Stimulated activated naive CD8-positive, alpha-beta T cell treated with anti-CD3 and anti-CD28 coated beads, Interleukin-15, Interleukin-2, amounts not matched to agents 100 ng/mL and 50 ng/mL, for 24 hours (primary cell): Measurements from ENCODE around the gene KRTAP9-9.

ENCODE experiments used
- H3K27ac Mint-ChIP-seq: one replicate; pipeline ENCODE4 v1.8.0; 2021; ENCODE audit warnings: mild to moderate bottlenecking, mixed read lengths
- H3K27me3 Mint-ChIP-seq: one replicate; pipeline ENCODE4 v1.8.0; 2021; ENCODE audit warnings: mixed read lengths
- H3K36me3 Mint-ChIP-seq: one replicate; pipeline ENCODE4 v1.8.0; 2021; ENCODE audit warnings: low read depth, mixed read lengths
- H3K4me1 Mint-ChIP-seq: one replicate; pipeline ENCODE4 v1.8.0; 2021; ENCODE audit warnings: low read depth, mixed read lengths
- H3K4me3 Mint-ChIP-seq: one replicate; pipeline ENCODE4 v1.8.0; 2021; ENCODE audit warnings: mild to moderate bottlenecking, mixed read lengths
- H3K9me3 Mint-ChIP-seq: one replicate; pipeline ENCODE4 v1.8.0; 2021; ENCODE audit warnings: mixed read lengths

The KRTAP9-9 gene

GRCh38 chr17:41287050-41287449 lies 31.9 kb downstream of the KRTAP9-9 start:
- no peak overlapping the region for H3K27ac Mint-ChIP-seq
- no peak overlapping the region for H3K4me3 Mint-ChIP-seq
- no peaks in the 10 kb centered on the region for H3K9me3 Mint-ChIP-seq
- H3K4me1 Mint-ChIP-seq = peaks cover 9% of the 10 kb centered on the region
- H3K27me3 Mint-ChIP-seq = no peaks in the 10 kb centered on the region
- no peaks in the 10 kb centered on the region for H3K36me3 Mint-ChIP-seq

- no peaks in the 10 kb centered on the region for H3K4me1 Mint-ChIP-seq
- no peaks in the 10 kb centered on the region for H3K9me3 Mint-ChIP-seq
- no peaks in the 10 kb centered on the region for H3K27me3 Mint-ChIP-seq
- H3K4me3 Mint-ChIP-seq = no peak overlapping the region
- H3K36me3 Mint-ChIP-seq = no peaks in the 10 kb centered on the region
- H3K27ac Mint-ChIP-seq = no peak overlapping the region
Observed at GRCh38 chr17:41294016-41294415, 38.8 kb downstream of the KRTAP9-9 start.

GRCh38 chr17:41296846-41297245 lies 41.7 kb downstream of the KRTAP9-9 start:
- no peak overlapping the region for H3K27ac Mint-ChIP-seq
- H3K27me3 Mint-ChIP-seq = no peaks in the 10 kb centered on the region
- H3K9me3 Mint-ChIP-seq = no peaks in the 10 kb centered on the region
- H3K36me3 Mint-ChIP-seq = no peaks in the 10 kb centered on the region
- H3K4me3 Mint-ChIP-seq = no peak overlapping the region
- H3K4me1 Mint-ChIP-seq = peaks cover 8% of the 10 kb centered on the region

GRCh38 chr17:41298458-41299135 lies 43.4 kb downstream of the KRTAP9-9 start:
- Mint-ChIP-seq H3K27ac (no peak overlapping the region), H3K9me3 (no peaks in the 10 kb centered on the region), H3K36me3 (no peaks in the 10 kb centered on the region), H3K4me1 (peaks cover 13% of the 10 kb centered on the region), H3K4me3 (no peak overlapping the region), H3K27me3 (no peaks in the 10 kb centered on the region)

DNA sequence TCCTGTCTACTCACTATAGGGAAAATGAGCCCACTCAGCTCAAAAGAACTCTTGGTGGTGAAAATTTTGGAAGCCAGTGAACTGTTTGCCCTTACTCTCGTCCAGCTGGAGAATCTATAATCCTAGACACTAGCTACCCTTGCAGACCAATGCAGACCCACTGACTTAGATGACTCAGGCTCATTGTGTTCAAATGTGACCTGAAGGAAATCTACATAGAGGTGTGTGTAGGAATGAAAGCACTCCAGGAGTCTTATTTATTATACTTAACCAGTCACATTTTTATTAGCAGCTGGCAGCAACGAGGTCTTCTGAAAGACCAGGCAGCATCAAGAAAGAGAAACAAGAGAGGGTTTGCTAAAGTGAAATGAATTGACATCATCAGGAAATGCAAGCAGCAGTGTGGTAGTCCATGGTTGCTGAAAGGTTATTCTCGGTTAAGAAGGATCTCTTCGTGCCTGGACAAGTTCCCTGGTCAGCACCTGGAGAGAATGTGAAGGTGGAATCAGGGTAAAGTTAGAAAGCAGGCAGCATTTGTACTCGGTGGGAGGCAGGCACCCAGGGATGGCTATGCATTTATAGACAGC lies 46.1 kb downstream of the KRTAP9-9 start:
- no peaks in the 10 kb centered on the region for H3K9me3 Mint-ChIP-seq
- peaks cover 13% of the 10 kb centered on the region for H3K4me1 Mint-ChIP-seq
- H3K36me3 Mint-ChIP-seq = no peaks in the 10 kb centered on the region
- no peak overlapping the region for H3K27ac Mint-ChIP-seq
- H3K27me3 Mint-ChIP-seq = no peaks in the 10 kb centered on the region
- H3K4me3 Mint-ChIP-seq = no peak overlapping the region

- no peaks in the 10 kb centered on the region for H3K36me3 Mint-ChIP-seq
- H3K27me3 Mint-ChIP-seq = no peaks in the 10 kb centered on the region
- no peaks in the 10 kb centered on the region for H3K9me3 Mint-ChIP-seq
- H3K27ac Mint-ChIP-seq = no peak within 1 kb of the TSS
- H3K4me1 Mint-ChIP-seq = peaks cover 20% of the 10 kb centered on the region
- H3K4me3 Mint-ChIP-seq = no peak within 1 kb of the TSS
Observed at GRCh38 chr17:41301916-41302901, 47.0 kb downstream of the KRTAP9-9 start, which contains the start of gene KRTAP29-1. TSS of gene KRTAP29-1 (minus strand) at chr17:41302851. CDS start at chr17:41302851, 0 bp downstream.

GRCh38 chr17:41302981-41303380 lies 47.8 kb downstream of the KRTAP9-9 start:
- H3K4me3 Mint-ChIP-seq = no peak overlapping the region
- no peaks in the 10 kb centered on the region for H3K36me3 Mint-ChIP-seq
- no peaks in the 10 kb centered on the region for H3K27me3 Mint-ChIP-seq
- no peaks in the 10 kb centered on the region for H3K9me3 Mint-ChIP-seq
- no peak overlapping the region for H3K27ac Mint-ChIP-seq
- peaks cover 28% of the 10 kb centered on the region for H3K4me1 Mint-ChIP-seq

DNA sequence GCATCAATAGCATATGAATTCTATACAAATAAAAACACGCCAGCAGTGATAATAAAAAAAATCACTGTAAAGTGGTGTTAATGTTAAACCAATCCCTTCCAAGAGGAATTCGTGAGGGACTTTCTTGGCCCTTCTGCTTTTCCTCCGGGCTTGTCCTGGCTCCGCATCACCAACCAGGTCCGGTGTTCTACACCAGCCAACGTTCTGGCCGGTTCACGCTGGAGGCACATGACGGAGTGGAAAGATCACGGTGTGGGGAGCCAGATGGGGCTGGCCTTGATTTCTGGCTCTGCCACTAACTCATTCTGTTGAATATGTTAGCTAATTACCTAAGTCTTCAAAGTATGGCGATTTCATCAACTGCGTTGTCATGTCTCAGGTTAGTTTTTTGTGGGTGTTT lies 48.9 kb downstream of the KRTAP9-9 start:
- no peaks in the 10 kb centered on the region for H3K9me3 Mint-ChIP-seq
- H3K4me3 Mint-ChIP-seq = no peak overlapping the region
- H3K36me3 Mint-ChIP-seq = no peaks in the 10 kb centered on the region
- H3K27ac Mint-ChIP-seq = no peak overlapping the region
- peaks cover 39% of the 10 kb centered on the region for H3K4me1 Mint-ChIP-seq
- H3K27me3 Mint-ChIP-seq = no peaks in the 10 kb centered on the region
